ENCODE measurements around the gene MDH2.
"Not testable (repeated sequence)": the region's sequence is repeated elsewhere in the genome, so short reads cannot be mapped to it uniquely, and the experiment has no call there.

Gene MDH2

GRCh38 chr7:76047811-76048667 lies at the start of gene MDH2, which contains the start of gene STYXL1:
MDH2 (plus strand) TSS chr7:76048106; CDS start chr7:76048161, 55 bp downstream.
STYXL1 (minus strand) TSS chr7:76048000; CDS start chr7:76030523, 17,477 bp downstream.
- peak; percentile 88 for DNase-seq

DNA sequence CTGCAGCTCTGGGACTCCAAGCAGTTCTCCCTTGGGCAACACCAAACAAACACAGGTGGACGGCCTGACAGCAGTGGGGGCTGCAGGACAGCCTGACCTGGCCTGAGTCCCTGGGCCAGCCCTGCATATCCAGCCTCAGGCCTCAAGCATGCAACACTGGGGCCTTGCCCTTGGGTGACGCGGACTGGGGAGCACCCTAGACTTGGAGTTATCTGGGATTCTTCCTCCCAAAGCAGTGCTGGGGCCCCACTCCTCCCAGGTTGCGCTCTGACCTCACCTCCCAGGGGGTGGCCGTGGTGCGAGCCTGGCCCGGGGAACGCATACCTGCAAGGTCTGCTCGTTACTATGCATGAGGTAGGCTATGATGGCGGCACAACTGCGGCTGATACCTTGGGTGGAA lies 47.3 kb upstream of the MDH2 start:
- no peak for DNase-seq

- DNase-seq, result no peak
These were observed 45.8 kb upstream of the MDH2 start for GRCh38 chr7:76002139-76002538.

- no peak for DNase-seq
These were observed 45.1 kb upstream of the MDH2 start for GRCh38 chr7:76002822-76003221.

DNA sequence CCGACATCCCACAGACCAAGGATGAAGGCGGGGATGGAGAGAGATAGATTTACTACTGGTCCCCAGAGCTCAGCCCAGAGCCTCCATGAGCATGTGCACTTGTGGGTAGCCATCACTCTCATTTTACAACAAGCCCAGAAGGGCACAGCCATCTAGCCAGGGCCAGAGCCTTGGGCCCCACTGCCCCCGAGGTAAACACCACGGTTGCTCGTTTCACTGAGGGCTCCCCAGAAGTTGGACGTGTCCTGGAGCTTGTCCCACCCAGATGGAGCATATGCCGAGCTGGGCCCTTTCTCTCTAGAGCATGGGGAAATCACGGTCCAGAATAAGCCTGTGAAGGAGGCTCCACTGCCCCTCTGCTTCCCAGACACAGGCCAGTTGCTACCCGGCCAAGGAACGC lies 44.6 kb upstream of the MDH2 start:
- no peak for DNase-seq

GRCh38 chr7:76005004-76005403 lies 42.9 kb upstream of the MDH2 start:
- not testable (repeated sequence) for DNase-seq

- DNase-seq, result no peak
These were observed 39.7 kb upstream of the MDH2 start for GRCh38 chr7:76008156-76008687.

GRCh38 chr7:76009672-76010600 lies 38.0 kb upstream of the MDH2 start:
- no peak for DNase-seq

- DNase-seq, result no peak
These were observed 36.5 kb upstream of the MDH2 start for GRCh38 chr7:76011442-76011861.

- no peak for DNase-seq
These were observed 31.5 kb upstream of the MDH2 start for GRCh38 chr7:76016191-76016947.

GRCh38 chr7:76018520-76018919 lies 29.4 kb upstream of the MDH2 start:
- DNase-seq, result not testable (repeated sequence)

GRCh38 chr7:76020031-76020714 lies 27.7 kb upstream of the MDH2 start:
- peak; percentile 42 for DNase-seq

GRCh38 chr7:76022026-76022780 lies 25.7 kb upstream of the MDH2 start:
- DNase-seq, result no peak

- no peak for DNase-seq
These were observed 24.9 kb upstream of the MDH2 start for GRCh38 chr7:76023002-76023401.

DNA sequence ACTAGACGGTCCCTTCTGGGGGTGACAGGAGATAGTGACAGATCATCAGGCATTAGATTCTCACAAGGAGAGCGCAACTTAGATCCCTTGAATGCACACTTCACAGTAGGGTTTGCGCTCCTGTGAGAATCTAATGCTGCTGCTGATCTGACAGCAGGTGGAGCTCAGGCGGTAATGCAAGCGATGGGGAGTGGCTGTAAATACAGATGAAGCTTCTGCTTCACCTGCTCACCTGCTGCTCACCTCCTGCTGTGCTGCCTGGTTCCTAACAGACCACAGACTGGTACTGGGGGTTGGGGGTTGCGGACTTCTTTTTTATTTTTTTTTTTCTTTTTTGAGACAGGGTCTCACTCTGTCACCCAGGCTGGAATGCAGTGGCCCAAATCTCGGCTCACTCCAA lies 18.2 kb upstream of the MDH2 start:
- peak; percentile 46 for DNase-seq

DNA sequence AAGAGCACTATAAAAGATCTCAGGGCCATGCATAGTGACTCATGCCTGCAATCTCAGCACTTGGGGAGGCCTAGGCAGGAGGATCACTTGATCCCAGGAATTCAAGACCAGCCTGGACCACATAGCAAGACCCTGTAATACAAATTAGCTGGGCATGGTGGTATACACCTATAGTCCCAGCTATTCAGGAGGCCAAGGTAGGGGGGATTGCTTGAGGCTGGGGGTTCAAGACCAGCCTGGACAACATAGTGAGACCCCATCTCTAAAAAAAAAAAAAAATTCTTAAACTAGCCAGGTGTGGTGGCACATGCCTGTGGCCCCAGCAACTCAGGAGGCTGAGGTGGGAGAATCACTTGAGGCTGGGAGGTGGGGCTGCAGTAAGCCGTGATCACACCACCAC lies 15.9 kb upstream of the MDH2 start:
- DNase-seq, result no peak

DNA sequence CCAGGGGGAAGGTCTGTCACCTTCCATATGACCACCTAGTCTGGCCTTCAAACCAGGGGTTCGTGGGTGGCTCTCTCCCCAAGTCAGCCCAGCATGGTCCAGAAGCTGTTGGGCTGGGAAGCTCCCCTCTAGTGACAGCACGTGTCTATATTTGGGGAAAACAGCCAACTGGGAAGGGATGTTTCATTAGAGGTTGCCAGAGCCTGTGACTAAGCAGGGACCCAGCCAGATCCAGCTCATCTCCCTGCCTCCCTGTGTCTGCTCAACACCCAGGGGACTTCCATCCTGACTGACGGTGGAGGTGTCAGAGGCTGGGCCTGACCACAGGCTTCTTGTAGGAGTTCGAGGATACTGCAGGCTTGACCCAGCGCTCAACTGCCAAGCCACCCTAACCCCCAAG lies 10.6 kb upstream of the MDH2 start:
- DNase-seq, result no peak

GRCh38 chr7:76040126-76040525 lies 7.8 kb upstream of the MDH2 start:
- DNase-seq, result no peak

DNA sequence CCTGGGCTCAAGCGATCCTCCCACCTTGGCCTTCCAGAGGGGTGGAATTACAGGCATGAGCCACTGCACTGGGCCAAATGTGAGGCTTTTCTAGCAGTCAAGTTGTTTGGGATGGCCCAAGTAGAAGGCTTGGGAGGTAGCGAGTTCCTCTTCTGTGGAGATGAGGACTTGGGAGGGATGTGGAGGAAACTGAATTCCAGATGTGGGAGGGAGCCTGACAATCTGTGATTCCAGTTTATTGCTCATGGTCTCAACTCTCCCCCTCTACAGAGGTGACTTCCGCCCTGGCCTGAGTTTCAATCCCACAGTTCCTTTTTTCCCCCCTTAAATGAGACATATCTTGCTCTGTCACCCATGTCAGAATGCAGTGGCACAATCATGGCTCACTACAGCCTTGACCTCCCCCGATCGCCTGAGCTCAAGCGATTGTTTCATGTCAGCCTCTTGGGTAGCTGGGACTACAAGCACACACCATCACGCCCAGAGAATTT lies 3.5 kb upstream of the MDH2 start:
- DNase-seq, result no peak

DNA sequence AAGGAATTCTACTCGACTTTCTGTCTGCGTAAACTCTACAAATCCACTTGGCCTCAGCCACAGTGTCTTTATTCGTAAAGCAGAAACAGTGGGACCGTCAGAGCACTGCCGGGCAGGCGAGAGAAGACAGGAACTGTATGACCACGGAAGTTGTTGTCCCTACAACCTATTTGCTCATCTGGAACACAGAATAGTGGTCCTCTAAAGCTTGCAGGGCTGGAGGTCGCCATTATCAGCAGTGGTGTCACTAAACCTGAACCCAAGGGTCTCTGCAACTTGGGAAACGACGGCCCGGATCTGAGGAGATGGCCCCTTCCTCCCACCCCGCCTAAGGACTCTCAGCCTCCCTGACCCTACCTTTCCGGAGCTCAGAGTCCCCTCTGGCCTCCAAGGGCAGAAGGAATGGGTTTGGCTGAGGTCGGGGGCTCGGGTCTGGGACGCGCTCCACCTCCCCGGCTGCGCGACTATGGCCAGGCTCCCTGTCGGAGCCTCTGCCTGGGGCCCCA lies 548 bp upstream of the MDH2 start:
- DNase-seq, result no peak

DNA sequence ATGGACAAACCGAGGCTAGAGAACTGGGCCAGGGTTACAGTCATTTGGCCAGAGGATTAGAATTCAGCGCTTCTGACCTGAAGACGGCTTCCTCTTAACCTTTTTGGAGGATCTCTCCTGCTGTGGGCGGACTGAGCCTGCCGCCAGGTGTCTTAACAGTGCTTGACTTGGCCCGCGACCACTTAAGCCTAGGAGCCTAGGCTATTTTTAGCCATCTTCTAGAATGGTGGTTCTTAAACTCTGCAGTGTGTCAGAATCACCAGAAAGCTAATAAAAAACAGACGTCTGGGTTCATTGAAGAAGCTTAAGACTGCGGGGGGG lies 722 bp downstream of the MDH2 start:
- DNase-seq, result peak; percentile 3

Measured in NCI-H510A treated with DMSO at 0.1 percent for 48 hours (cell line).